DOHH2 (cell line): ENCODE measurements around the gene DNAI1.

Experiments used
- H3F3A ChIP-seq: fragments of 200-600 bp; sonication (generic), shearing (Covaris generic); 2 replicates; pipeline ENCODE4 v1.6.0; 2016; ENCODE audit warnings: antibody characterized with exemption, mild to moderate bottlenecking; ENCODE audit not compliant: control insufficient read depth, insufficient read depth
- H3K27ac ChIP-seq: fragments of 200-600 bp; sonication (generic); 2 replicates; pipeline ENCODE4 v1.5.1; 2014; ENCODE audit warnings: low read depth, mild to moderate bottlenecking, low read length, moderate library complexity
- H3K27me3 ChIP-seq: fragments of 200-600 bp; sonication (generic); 2 replicates; pipeline ENCODE4 v1.6.1; 2014; ENCODE audit warnings: mild to moderate bottlenecking, low read length, mixed read lengths; ENCODE audit not compliant: control insufficient read depth
- H3K36me3 ChIP-seq: fragments of 200-600 bp; sonication (generic); 2 replicates; pipeline ENCODE4 v1.6.1; 2014; ENCODE audit warnings: mild to moderate bottlenecking, low read length, moderate library complexity, mixed read lengths; ENCODE audit not compliant: control insufficient read depth
- H3K4me1 ChIP-seq: fragments of 200-600 bp; sonication (generic); 2 replicates; pipeline ENCODE4 v1.6.1; 2014; ENCODE audit warnings: mild to moderate bottlenecking, low read length, mixed read lengths; ENCODE audit not compliant: control insufficient read depth
- H3K4me2 ChIP-seq: fragments of 200-600 bp; sonication (generic); 2 replicates; pipeline ENCODE4 v1.6.0; 2014; ENCODE audit warnings: mild to moderate bottlenecking, low read length, moderate library complexity
- H3K4me3 ChIP-seq: fragments of 200-600 bp; sonication (generic); 2 replicates; pipeline ENCODE4 v1.5.1; 2014; ENCODE audit warnings: mild to moderate bottlenecking, low read length, mixed read lengths
- H3K79me2 ChIP-seq: fragments of 200-600 bp; sonication (generic); 2 replicates; pipeline ENCODE4 v1.6.1; 2014; ENCODE audit warnings: mild to moderate bottlenecking, low read length, mixed read lengths; ENCODE audit not compliant: control insufficient read depth
- H3K9me2 ChIP-seq: fragments of 200-600 bp; sonication (generic); replicated peaks from 2 replicates; pipeline ENCODE4 v1.6.1; 2014; ENCODE audit warnings: mild to moderate bottlenecking, low read length, mixed read lengths; ENCODE audit not compliant: control insufficient read depth
- H3K9me3 ChIP-seq: fragments of 200-600 bp; sonication (generic); 2 replicates; pipeline ENCODE4 v1.6.1; 2014; ENCODE audit warnings: antibody characterized with exemption, low read length, mixed read lengths; ENCODE audit not compliant: control insufficient read depth, insufficient read depth
- H4K20me1 ChIP-seq: fragments of 200-600 bp; sonication (generic); 2 replicates; pipeline ENCODE4 v1.6.0; 2014; ENCODE audit warnings: low read depth, mild to moderate bottlenecking, antibody characterized with exemption, low read length, moderate library complexity; ENCODE audit not compliant: control insufficient read depth, insufficient read depth
- CTCF ChIP-seq: fragments of 200-600 bp; sonication (generic); IDR thresholded peaks from one replicate; pipeline ENCODE4 v1.5.1; 2014; ENCODE audit warnings: antibody characterized with exemption, mild to moderate bottlenecking, low read depth, low read length; ENCODE audit not compliant: poor library complexity, severe bottlenecking
- EZH2phosphoT487 ChIP-seq: fragments of 200-600 bp; sonication (generic); IDR thresholded peaks from 2 replicates; pipeline ENCODE4 v1.6.1; 2017; ENCODE audit warnings: borderline replicate concordance, mild to moderate bottlenecking, antibody characterized with exemption, low read length, moderate library complexity, mixed read lengths

Gene DNAI1

GRCh38 chr9:34555500-34555899, 96.9 kb downstream of the DNAI1 start:
- TF ChIP-seq EZH2phosphoT487 (no peak), CTCF (no peak)

GRCh38 chr9:34555936-34556525, 97.4 kb downstream of the DNAI1 start:
- no peaks in the 10 kb centered on the region for H3F3A ChIP-seq
- H3K4me1 ChIP-seq: no peaks in the 10 kb centered on the region
- no peaks in the 10 kb centered on the region for H4K20me1 ChIP-seq
- H3K27ac ChIP-seq: no peak overlapping the region
- no peaks in the 10 kb centered on the region for H3K9me2 ChIP-seq
- TF ChIP-seq CTCF: no peak
- no peak for TF ChIP-seq EZH2phosphoT487
- H3K4me3 ChIP-seq: no peak overlapping the region
- no peaks in the 10 kb centered on the region for H3K27me3 ChIP-seq
- H3K36me3 ChIP-seq: no peaks in the 10 kb centered on the region
- H3K9me3 ChIP-seq: no peaks in the 10 kb centered on the region
- no peaks in the 10 kb centered on the region for H3K79me2 ChIP-seq
- no peak overlapping the region for H3K4me2 ChIP-seq

More at GRCh38 chr9:34555500-34555899, 96.9 kb downstream of the DNAI1 start:
- H3K27me3 ChIP-seq: no peaks in the 10 kb centered on the region
- H3K27ac ChIP-seq: no peak overlapping the region
- no peak overlapping the region for H3K4me2 ChIP-seq
- no peaks in the 10 kb centered on the region for H3K9me3 ChIP-seq
- no peaks in the 10 kb centered on the region for H3K36me3 ChIP-seq
- H3K79me2 ChIP-seq: no peaks in the 10 kb centered on the region
- no peak overlapping the region for H3K4me3 ChIP-seq
- no peaks in the 10 kb centered on the region for H4K20me1 ChIP-seq
- no peaks in the 10 kb centered on the region for H3K4me1 ChIP-seq
- no peaks in the 10 kb centered on the region for H3K9me2 ChIP-seq
- H3F3A ChIP-seq: no peaks in the 10 kb centered on the region

- Histone ChIP-seq H3K27ac (no peak overlapping the region), H3K9me2 (no peaks in the 10 kb centered on the region), H3K4me3 (no peak overlapping the region), H3F3A (no peaks in the 10 kb centered on the region), H3K79me2 (no peaks in the 10 kb centered on the region), H4K20me1 (no peaks in the 10 kb centered on the region), H3K4me1 (no peaks in the 10 kb centered on the region), H3K9me3 (peaks cover 2% of the 10 kb centered on the region; the same call in 1 of the 2 replicates), H3K4me2 (no peak overlapping the region), H3K36me3 (no peaks in the 10 kb centered on the region), H3K27me3 (no peaks in the 10 kb centered on the region)
- no peak for TF ChIP-seq CTCF
- no peak for TF ChIP-seq EZH2phosphoT487
Observed at GRCh38 chr9:34556949-34557348, 98.3 kb downstream of the DNAI1 start.
